Skeletal muscle satellite cell (primary cell): ENCODE measurements around the gene XPA.

Experiments
- H3K27me3 ChIP-seq: 2 replicates; pipeline ENCODE4 v1.7.0; 2013; ENCODE audit warnings: low read length; ENCODE audit not compliant: control insufficient read depth, insufficient read depth
- H3K36me3 ChIP-seq: 2 replicates; pipeline ENCODE4 v1.7.0; 2013; ENCODE audit warnings: mild to moderate bottlenecking, control low read depth, low read length; ENCODE audit not compliant: insufficient read depth
- H3K4me1 ChIP-seq: 2 replicates; pipeline ENCODE4 v1.7.0; 2013; ENCODE audit warnings: low read length; ENCODE audit not compliant: control insufficient read depth, insufficient read depth
- H3K4me2 ChIP-seq: 2 replicates; pipeline ENCODE4 v1.7.0; 2013; ENCODE audit warnings: mild to moderate bottlenecking, low read length
- H3K4me3 ChIP-seq: 2 replicates; pipeline ENCODE4 v1.7.0; 2013; ENCODE audit warnings: low read length
- H3K9ac ChIP-seq: 2 replicates; pipeline ENCODE4 v1.7.0; 2013; ENCODE audit warnings: mild to moderate bottlenecking, low read depth, low read length, moderate library complexity
- H3K9me3 ChIP-seq: replicated peaks from 2 replicates; pipeline ENCODE4 v1.7.0; 2013; ENCODE audit warnings: mild to moderate bottlenecking, control low read depth, low read length

Gene XPA

GRCh38 chr9:97722331-97722730 lies 25.2 kb upstream of the XPA start:
- Histone ChIP-seq H3K36me3 (no peaks in the 10 kb centered on the region), H3K4me2 (no peak overlapping the region), H3K9ac (no peak overlapping the region), H3K4me3 (no peak overlapping the region), H3K4me1 (no peaks in the 10 kb centered on the region), H3K9me3 (no peaks in the 10 kb centered on the region), H3K27me3 (peaks cover 61% of the 10 kb centered on the region)

GRCh38 chr9:97721396-97721795 lies 24.3 kb upstream of the XPA start:
- H3K9me3 ChIP-seq: no peaks in the 10 kb centered on the region
- no peak overlapping the region for H3K4me3 ChIP-seq
- no peaks in the 10 kb centered on the region for H3K36me3 ChIP-seq
- no peak overlapping the region for H3K4me2 ChIP-seq
- H3K9ac ChIP-seq: no peak overlapping the region
- H3K4me1 ChIP-seq: no peaks in the 10 kb centered on the region
- H3K27me3 ChIP-seq: peaks cover 55% of the 10 kb centered on the region

- Histone ChIP-seq H3K9ac (no peak overlapping the region), H3K36me3 (no peaks in the 10 kb centered on the region), H3K4me2 (no peak overlapping the region), H3K9me3 (no peaks in the 10 kb centered on the region), H3K27me3 (peaks cover 26% of the 10 kb centered on the region), H3K4me3 (no peak overlapping the region), H3K4me1 (peaks cover 15% of the 10 kb centered on the region)
These were observed 20.7 kb upstream of the XPA start for GRCh38 chr9:97717866-97718265.

- Histone ChIP-seq H3K4me1 (peaks cover 15% of the 10 kb centered on the region), H3K4me3 (peak overlapping the region; percentile 41), H3K4me2 (peak overlapping the region; percentile 51), H3K9me3 (no peaks in the 10 kb centered on the region), H3K36me3 (no peaks in the 10 kb centered on the region), H3K9ac (peak overlapping the region; percentile 12), H3K27me3 (peaks cover 5% of the 10 kb centered on the region)
These were observed 17.3 kb upstream of the XPA start for GRCh38 chr9:97714435-97714834.

- Histone ChIP-seq H3K9ac (no peak overlapping the region), H3K9me3 (no peaks in the 10 kb centered on the region), H3K4me1 (peaks cover 15% of the 10 kb centered on the region), H3K36me3 (no peaks in the 10 kb centered on the region), H3K4me3 (no peak overlapping the region), H3K4me2 (no peak overlapping the region), H3K27me3 (peaks cover 27% of the 10 kb centered on the region)
These were observed 14.1 kb upstream of the XPA start for GRCh38 chr9:97711223-97711626.

GRCh38 chr9:97710356-97711222 lies 13.4 kb upstream of the XPA start:
- peaks cover 27% of the 10 kb centered on the region for H3K27me3 ChIP-seq
- H3K36me3 ChIP-seq: no peaks in the 10 kb centered on the region
- H3K4me3 ChIP-seq: no peak overlapping the region
- no peak overlapping the region for H3K9ac ChIP-seq
- H3K4me1 ChIP-seq: peaks cover 15% of the 10 kb centered on the region
- H3K9me3 ChIP-seq: no peaks in the 10 kb centered on the region
- H3K4me2 ChIP-seq: no peak overlapping the region

- Histone ChIP-seq H3K4me2 (no peak overlapping the region), H3K9ac (no peak overlapping the region), H3K36me3 (no peaks in the 10 kb centered on the region), H3K4me3 (no peak overlapping the region), H3K9me3 (no peaks in the 10 kb centered on the region), H3K27me3 (peaks cover 31% of the 10 kb centered on the region), H3K4me1 (peaks cover 20% of the 10 kb centered on the region)
These were observed 9.1 kb upstream of the XPA start for GRCh38 chr9:97706246-97706645.

- H3K4me2 ChIP-seq: no peak overlapping the region
- no peaks in the 10 kb centered on the region for H3K36me3 ChIP-seq
- H3K9ac ChIP-seq: no peak overlapping the region
- peaks cover 33% of the 10 kb centered on the region for H3K27me3 ChIP-seq
- no peaks in the 10 kb centered on the region for H3K9me3 ChIP-seq
- no peak overlapping the region for H3K4me3 ChIP-seq
- peaks cover 20% of the 10 kb centered on the region for H3K4me1 ChIP-seq
These were observed 8.3 kb upstream of the XPA start for GRCh38 chr9:97705354-97705950.

GRCh38 chr9:97704851-97705250 lies 7.7 kb upstream of the XPA start:
- no peak overlapping the region for H3K9ac ChIP-seq
- H3K4me3 ChIP-seq: no peak overlapping the region
- H3K4me1 ChIP-seq: peaks cover 20% of the 10 kb centered on the region
- H3K27me3 ChIP-seq: peaks cover 33% of the 10 kb centered on the region
- no peaks in the 10 kb centered on the region for H3K9me3 ChIP-seq
- no peak overlapping the region for H3K4me2 ChIP-seq
- no peaks in the 10 kb centered on the region for H3K36me3 ChIP-seq

- Histone ChIP-seq H3K9me3 (no peaks in the 10 kb centered on the region), H3K9ac (peak overlapping the region; percentile 14), H3K4me1 (peaks cover 20% of the 10 kb centered on the region), H3K4me2 (peak overlapping the region; percentile 68), H3K36me3 (no peaks in the 10 kb centered on the region), H3K4me3 (no peak overlapping the region), H3K27me3 (peaks cover 33% of the 10 kb centered on the region)
These were observed 7.2 kb upstream of the XPA start for GRCh38 chr9:97704345-97704677.

GRCh38 chr9:97703437-97704344 lies 6.6 kb upstream of the XPA start:
- H3K27me3 ChIP-seq: peaks cover 26% of the 10 kb centered on the region
- peak overlapping the region; percentile 14 for H3K9ac ChIP-seq
- no peaks in the 10 kb centered on the region for H3K36me3 ChIP-seq
- peaks cover 20% of the 10 kb centered on the region for H3K4me1 ChIP-seq
- H3K9me3 ChIP-seq: no peaks in the 10 kb centered on the region
- H3K4me2 ChIP-seq: peak overlapping the region; percentile 68
- H3K4me3 ChIP-seq: no peak overlapping the region
